Activated CD8-positive, alpha-beta memory T cell treated with anti-CD3 and anti-CD28 coated beads, Interleukin-2, amount 50 U/mL, for 24 hours (primary cell): ENCODE results near the gene USP6.
"Not testable (repeated sequence)": the region's sequence is repeated elsewhere in the genome, so short reads cannot be mapped to it uniquely, and the experiment has no call there.

Source experiments
- DNase-seq: peaks from one replicate; pipeline ENCODE4 v3.0.0-alpha.2; 2020; ENCODE audit errors: extremely low read depth

USP6 gene

DNA sequence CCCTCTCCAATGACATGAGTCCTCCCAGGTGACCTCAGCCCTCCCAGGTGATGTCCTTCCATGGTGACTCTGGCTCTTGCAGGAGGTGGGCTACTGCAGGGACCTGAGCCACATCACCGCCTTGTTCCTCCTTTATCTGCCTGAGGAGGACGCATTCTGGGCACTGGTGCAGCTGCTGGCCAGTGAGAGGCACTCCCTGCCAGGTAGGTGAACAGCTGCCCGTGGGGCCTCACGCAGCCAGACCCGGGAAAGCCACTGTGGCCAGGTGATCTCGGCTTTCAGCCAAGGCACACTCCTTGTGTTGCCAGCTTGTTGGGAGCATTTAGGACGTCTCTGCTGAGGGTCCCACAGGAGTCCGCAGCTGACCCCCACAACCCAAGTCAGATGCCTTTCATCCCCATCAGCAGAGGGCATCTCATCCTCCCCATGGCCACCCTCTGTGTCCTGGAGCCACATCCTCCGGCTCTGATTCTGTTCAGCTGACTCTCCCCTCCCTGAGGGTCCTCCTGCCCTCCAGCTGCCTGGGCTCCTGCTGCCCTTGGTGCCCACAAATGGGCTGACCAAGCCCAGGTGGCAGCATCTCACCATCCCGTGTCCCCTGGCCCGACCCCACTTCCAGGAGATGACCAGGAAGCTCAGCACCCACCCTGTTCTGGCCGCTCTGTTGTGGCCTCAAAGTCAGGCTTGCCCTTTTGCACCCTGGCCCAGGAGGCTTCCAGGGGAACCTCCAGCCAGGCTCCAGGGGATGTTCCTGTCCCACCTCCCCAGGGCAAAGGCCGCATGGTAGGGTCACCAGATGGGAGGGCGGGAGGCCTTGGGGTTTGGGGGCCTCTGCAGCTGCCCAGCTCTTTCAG is 20.1 kb downstream of the USP6 start:
- no peak for DNase-seq

- DNase-seq = not testable (repeated sequence)
These were observed 21.0 kb downstream of the USP6 start for GRCh38 chr17:5136580-5137412.

- DNase-seq = not testable (repeated sequence)
These were observed 21.8 kb downstream of the USP6 start for GRCh38 chr17:5137511-5138197.

- not testable (repeated sequence) for DNase-seq
These were observed 22.3 kb downstream of the USP6 start for GRCh38 chr17:5138198-5138544.

DNA sequence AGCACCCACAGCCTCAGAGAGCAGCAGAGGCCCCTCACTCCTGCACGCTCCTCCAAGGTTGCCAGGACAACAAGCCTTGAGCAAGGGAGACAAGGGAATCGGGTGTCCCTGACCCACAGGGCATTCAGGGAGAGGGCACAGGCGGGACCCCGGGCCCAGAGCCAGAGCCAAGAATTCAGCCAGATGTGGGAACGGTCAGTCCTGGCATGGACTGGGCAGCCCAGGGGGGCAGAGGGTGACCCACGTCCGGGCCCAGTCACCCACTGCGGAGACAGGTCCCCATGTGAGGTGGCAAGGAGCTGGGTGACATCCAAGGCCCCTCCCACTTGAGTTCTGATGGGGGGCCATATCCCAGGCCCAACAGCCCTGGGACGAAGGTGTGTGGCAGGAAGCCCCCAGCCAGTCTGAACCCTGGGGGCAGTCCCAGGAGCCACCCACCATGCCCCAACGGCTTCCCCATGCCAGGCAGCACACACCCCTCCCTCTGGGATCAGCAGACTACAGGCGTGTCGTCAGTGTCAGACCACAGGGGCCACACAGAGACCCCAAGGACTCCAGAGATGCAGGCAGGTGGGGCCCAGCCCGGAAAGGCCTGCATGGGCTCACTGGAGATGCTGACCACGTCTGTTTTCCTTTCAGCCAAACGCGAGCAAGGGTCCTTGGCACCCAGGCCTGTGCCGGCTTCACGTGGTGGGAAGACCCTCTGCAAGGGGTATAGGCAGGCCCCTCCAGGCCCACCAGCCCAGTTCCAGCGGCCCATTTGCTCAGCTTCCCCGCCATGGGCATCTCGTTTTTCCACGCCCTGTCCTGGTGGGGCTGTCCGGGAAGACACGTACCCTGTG is 23.0 kb downstream of the USP6 start:
- no peak for DNase-seq

- no peak for DNase-seq
These were observed 23.6 kb downstream of the USP6 start for GRCh38 chr17:5139458-5139732.

DNA sequence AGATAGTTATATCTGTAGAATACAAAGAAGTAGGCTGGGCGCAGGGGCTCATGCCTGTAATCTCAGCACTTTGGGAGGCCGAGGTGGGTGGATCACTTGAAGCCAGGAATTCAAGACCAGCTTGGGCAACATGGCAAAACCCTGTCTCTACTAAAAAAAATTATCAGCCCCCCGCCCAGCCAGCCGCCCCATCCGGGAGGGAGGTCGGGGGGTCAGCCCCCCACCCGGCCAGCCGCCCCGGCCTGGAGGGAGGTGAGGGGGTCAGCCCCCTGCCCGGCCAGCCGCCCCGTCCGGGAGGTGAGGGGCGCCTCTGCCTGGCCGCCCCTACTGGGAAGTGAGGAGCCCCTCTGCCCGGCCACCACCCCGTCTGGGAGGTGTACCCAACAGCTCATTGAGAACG is 27.0 kb downstream of the USP6 start:
- DNase-seq = not testable (repeated sequence)

- DNase-seq = not testable (repeated sequence)
These were observed 30.3 kb downstream of the USP6 start for GRCh38 chr17:5146122-5146521.

DNA sequence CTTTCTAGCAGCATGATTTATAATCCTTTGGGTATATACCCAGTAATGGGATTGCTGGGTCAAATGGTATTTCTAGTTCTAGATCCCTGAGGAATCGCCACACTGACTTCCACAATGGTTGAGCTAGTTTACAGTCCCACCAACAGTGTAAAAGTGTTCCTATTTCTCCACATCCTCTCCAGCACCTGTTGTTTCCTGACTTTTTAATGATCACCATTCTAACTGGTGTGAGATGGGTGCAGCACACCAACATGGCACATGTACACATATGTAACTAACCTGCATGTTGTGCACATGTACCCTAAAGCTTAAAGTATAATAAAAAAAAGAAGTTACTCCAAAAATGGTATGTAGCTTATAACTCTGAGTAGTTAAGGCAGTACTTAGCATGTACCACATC is 44.9 kb downstream of the USP6 start:
- not testable (repeated sequence) for DNase-seq

GRCh38 chr17:5161793-5162192 is 46.0 kb downstream of the USP6 start:
- DNase-seq = not testable (repeated sequence)

GRCh38 chr17:5164436-5164835 is 48.6 kb downstream of the USP6 start:
- no peak for DNase-seq

- DNase-seq = not testable (repeated sequence)
These were observed 50.1 kb downstream of the USP6 start for GRCh38 chr17:5165791-5166564.

GRCh38 chr17:5175027-5175426 is 59.2 kb downstream of the USP6 start:
- not testable (repeated sequence) for DNase-seq

- no peak for DNase-seq
These were observed 63.2 kb downstream of the USP6 start for GRCh38 chr17:5179003-5179402.

DNA sequence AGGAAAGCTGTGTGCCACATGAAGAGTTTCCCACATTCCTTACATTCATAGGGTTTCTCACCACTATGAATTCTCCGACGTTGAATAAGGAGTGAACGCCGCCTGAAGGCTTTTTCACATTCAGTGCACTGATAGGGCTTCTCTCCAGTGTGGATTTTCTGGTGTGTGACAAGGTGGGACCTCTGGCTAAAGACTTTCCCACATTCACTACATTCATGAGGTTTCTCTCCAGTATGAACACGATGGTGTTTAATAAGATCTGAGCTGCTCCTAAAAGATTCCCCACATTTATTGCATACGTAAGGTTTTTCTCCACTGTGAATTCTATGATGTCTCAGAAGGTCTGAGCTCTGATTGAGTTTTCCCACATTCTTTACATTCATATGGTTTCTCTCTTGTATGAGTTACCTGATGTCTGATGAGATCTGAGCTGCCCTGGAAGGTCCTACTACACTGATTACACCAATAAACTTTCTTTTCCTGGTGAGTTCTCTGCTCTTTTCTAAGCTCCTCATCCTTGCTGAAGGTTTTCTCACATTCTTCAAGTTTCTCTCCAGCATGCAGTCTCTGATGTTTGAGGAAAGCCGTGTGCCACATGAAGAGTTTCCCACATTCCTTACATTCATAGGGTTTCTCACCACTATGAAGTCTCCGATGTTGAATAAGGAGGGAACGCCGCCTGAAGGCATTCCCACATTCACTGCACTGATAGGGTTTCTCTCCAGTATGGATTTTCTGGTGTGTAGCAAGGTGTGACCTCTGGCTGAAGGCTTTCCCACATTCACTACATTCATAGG is 65.9 kb downstream of the USP6 start:
- DNase-seq = no peak

DNA sequence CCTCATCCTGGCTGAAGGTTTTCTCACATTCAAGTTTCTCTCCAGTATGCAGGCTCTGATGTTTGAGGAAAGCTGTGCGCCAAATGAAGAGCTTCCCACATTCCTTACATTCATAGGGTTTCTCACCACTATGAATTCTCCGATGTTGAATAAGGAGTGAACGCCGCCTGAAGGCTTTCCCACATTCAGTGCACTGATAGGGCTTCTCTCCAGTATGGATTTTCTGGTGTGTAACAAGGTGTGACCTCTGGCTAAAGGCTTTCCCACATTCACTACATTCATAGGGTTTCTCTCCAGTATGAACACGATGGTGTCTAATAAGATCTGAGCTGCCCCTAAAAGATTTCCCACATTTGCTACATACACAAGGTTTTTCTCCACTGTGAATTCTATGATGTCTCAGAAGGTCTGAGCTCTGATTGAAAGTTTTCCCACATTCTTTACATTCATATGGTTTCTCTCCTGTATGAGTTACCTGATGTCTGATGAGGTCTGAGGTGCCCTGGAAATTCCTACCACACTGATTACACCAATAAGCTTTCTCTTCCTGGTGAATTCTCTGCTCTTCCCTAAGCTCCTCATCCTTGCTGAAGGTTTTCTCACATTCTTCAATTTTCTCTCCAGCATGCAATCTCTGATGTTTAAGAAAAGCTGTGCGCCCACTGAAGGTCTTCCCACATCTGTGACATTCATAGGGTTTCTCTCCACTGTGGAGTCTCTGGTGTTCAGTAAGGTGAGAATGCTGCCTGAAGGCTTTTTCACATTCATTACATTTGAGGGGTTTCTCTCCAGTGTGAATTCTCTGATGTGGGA is 67.0 kb downstream of the USP6 start:
- DNase-seq = no peak

GRCh38 chr17:5183410-5183793 is 67.6 kb downstream of the USP6 start:
- DNase-seq = no peak

- DNase-seq = peak; percentile 4
These were observed 68.5 kb downstream of the USP6 start for GRCh38 chr17:5184288-5184687.
